ENCODE measurements around the gene MAPKAPK5.

DNA sequence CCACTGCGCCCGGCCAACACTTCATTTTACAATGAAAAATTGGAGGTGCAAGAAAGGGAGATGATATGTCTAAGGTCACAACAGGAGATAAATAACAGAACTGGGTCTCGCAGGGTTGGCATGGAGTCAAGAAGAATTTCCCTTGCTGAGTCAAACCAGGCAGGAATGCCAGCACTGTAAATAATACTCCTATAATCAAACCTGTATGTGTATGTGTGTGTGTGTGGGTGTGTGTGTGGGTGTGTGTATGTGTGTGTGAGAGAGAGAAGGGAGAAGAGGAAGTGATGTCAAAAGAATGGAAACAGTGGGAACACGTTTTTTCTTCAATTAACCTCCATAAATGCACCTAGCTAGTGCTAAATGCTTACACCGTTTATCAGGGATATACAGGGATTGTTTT lies 100.5 kb downstream of the MAPKAPK5 start:
- TF ChIP-seq, protein P1, sequence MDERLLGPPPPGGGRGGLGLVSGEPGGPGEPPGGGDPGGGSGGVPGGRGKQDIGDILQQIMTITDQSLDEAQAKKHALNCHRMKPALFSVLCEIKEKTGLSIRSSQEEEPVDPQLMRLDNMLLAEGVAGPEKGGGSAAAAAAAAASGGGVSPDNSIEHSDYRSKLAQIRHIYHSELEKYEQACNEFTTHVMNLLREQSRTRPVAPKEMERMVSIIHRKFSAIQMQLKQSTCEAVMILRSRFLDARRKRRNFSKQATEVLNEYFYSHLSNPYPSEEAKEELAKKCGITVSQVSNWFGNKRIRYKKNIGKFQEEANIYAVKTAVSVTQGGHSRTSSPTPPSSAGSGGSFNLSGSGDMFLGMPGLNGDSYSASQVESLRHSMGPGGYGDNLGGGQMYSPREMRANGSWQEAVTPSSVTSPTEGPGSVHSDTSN (CRISPR knock-in tag; IDR thresholded peaks at IDR 0.05): no peak
- no peak for TF ChIP-seq TBX3 (IDR thresholded peaks at IDR 0.05; ENCODE audit: borderline replicate concordance)

All from HepG2 (cell line).